Measurements from ENCODE around the gene CNTN4.
A peak's percentile ranks its signal among the peaks of the same experiment; 100 is the strongest.

The CNTN4 gene
- long read RNA-seq, partial matches to known transcripts, result 0 of 1 reads
- long read RNA-seq, other reads (novel, unspliced or antisense), result 1 of 1 reads

DNA sequence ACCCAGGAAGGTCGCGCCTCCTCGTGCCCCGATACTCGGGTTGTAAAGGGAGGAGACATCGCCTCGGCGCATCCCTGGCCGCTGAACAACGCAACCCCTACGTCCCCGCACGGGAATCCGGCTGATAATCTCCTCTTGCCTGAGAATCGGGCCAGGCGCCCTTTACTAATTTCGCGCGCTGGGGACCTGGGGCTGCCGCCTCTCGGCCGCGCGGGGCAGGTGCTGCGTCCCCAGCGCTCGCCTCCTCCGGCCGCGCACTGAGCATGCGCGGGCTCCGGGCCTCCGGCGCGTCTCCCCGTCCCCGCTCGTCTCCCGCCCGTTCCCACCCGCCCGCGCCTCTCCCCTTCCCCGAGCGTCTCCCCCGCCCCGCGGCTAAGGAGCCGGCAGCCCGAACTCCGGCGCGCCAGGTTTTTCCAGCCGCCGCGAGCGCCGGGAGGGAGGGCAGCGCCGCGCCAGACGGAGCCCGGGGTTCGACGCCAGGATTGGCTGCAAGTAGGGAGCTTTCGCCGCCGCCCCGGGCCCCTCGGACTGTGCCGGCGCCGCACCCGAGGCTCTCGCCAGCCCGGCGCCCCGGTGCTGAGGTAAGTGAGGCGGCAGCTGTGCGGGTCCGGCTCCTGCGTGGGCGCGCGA lies at the start of gene CNTN4:
TSS of gene CNTN4 (plus strand) at position 469 of the 630 bp plus-strand sequence.
- peaks cover 25% of the 10 kb centered on the region for H3K27me3 ChIP-seq (ENCODE audit: insufficient read depth, poor library complexity, severe bottlenecking)
- DNase-seq (ENCODE audit: low read depth in 1 of 2, low spot score in 1 of 2), result no peak
- TF ChIP-seq GABPA (IDR thresholded peaks at IDR 0.05; ENCODE audit: low read depth) (no peak), CTCF (IDR thresholded peaks at IDR 0.05; ENCODE audit: insufficient read depth, low read length) (no peak), SPI1 (IDR thresholded peaks at IDR 0.05; ENCODE audit: borderline replicate concordance, low read depth) (no peak), POLR2AphosphoS5 (IDR thresholded peaks at IDR 0.05; ENCODE audit: low read depth) (no peak)
- TF ChIP-seq, protein P1, sequence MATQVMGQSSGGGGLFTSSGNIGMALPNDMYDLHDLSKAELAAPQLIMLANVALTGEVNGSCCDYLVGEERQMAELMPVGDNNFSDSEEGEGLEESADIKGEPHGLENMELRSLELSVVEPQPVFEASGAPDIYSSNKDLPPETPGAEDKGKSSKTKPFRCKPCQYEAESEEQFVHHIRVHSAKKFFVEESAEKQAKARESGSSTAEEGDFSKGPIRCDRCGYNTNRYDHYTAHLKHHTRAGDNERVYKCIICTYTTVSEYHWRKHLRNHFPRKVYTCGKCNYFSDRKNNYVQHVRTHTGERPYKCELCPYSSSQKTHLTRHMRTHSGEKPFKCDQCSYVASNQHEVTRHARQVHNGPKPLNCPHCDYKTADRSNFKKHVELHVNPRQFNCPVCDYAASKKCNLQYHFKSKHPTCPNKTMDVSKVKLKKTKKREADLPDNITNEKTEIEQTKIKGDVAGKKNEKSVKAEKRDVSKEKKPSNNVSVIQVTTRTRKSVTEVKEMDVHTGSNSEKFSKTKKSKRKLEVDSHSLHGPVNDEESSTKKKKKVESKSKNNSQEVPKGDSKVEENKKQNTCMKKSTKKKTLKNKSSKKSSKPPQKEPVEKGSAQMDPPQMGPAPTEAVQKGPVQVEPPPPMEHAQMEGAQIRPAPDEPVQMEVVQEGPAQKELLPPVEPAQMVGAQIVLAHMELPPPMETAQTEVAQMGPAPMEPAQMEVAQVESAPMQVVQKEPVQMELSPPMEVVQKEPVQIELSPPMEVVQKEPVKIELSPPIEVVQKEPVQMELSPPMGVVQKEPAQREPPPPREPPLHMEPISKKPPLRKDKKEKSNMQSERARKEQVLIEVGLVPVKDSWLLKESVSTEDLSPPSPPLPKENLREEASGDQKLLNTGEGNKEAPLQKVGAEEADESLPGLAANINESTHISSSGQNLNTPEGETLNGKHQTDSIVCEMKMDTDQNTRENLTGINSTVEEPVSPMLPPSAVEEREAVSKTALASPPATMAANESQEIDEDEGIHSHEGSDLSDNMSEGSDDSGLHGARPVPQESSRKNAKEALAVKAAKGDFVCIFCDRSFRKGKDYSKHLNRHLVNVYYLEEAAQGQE (IDR thresholded peaks at IDR 0.05; ENCODE audit: insufficient replicate concordance, low read depth), result no peak
- H3K4me3 ChIP-seq (replicated peaks; ENCODE audit: insufficient read depth, low read length), result peak within 1 kb of the TSS; percentile 29
- H3K27ac ChIP-seq (replicated peaks), result no peak within 1 kb of the TSS

DNA sequence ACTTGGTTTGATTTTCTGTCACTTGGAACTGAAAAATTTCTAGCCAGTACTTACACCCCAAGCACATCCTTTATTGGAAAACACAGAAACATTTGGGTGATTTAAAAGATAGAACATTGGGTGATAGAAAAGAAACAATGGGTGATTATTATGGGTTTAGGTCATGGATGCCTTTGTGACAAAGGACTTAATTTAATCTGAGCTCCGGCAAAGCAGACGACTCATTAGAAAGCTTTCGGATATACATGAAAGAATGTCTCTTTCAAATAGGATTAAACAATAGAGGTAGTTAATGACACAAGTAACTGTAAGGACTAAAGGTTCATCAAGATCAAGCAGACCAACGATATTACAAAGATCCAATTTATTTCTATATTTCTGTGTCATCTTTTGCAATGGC lies 37.3 kb upstream of the CNTN4 start:
- H3K27me3 ChIP-seq (ENCODE audit: insufficient read depth, poor library complexity, severe bottlenecking), result no peaks in the 10 kb centered on the region
- DNase-seq (ENCODE audit: low read depth in 1 of 2, low spot score in 1 of 2), result no peak
- H3K27ac ChIP-seq (replicated peaks), result no peak overlapping the region
- no peak overlapping the region for H3K4me3 ChIP-seq (replicated peaks; ENCODE audit: insufficient read depth, low read length)
- TF ChIP-seq SPI1 (IDR thresholded peaks at IDR 0.05; ENCODE audit: borderline replicate concordance, low read depth) (no peak), POLR2AphosphoS5 (IDR thresholded peaks at IDR 0.05; ENCODE audit: low read depth) (no peak), GABPA (IDR thresholded peaks at IDR 0.05; ENCODE audit: low read depth) (no peak), CTCF (IDR thresholded peaks at IDR 0.05; ENCODE audit: insufficient read depth, low read length) (no peak)
- TF ChIP-seq, protein P1 (IDR thresholded peaks at IDR 0.05; ENCODE audit: insufficient replicate concordance, low read depth), result no peak

GRCh38 chr3:2071531-2071930 lies 27.1 kb upstream of the CNTN4 start:
- no peak overlapping the region for H3K27ac ChIP-seq (replicated peaks)
- no peaks in the 10 kb centered on the region for H3K27me3 ChIP-seq (ENCODE audit: insufficient read depth, poor library complexity, severe bottlenecking)
- TF ChIP-seq CTCF (IDR thresholded peaks at IDR 0.05; ENCODE audit: insufficient read depth, low read length), result no peak
- no peak for TF ChIP-seq SPI1 (IDR thresholded peaks at IDR 0.05; ENCODE audit: borderline replicate concordance, low read depth)
- TF ChIP-seq POLR2AphosphoS5 (IDR thresholded peaks at IDR 0.05; ENCODE audit: low read depth), result no peak
- H3K4me3 ChIP-seq (replicated peaks; ENCODE audit: insufficient read depth, low read length), result no peak overlapping the region
- no peak for DNase-seq (ENCODE audit: low read depth in 1 of 2, low spot score in 1 of 2)

- Histone ChIP-seq H3K27ac (replicated peaks) (no peak overlapping the region), H3K4me3 (replicated peaks; ENCODE audit: insufficient read depth, low read length) (no peak overlapping the region), H3K27me3 (ENCODE audit: insufficient read depth, poor library complexity, severe bottlenecking) (no peaks in the 10 kb centered on the region)
- DNase-seq (ENCODE audit: low read depth in 1 of 2, low spot score in 1 of 2), result no peak
- TF ChIP-seq, protein P1 (IDR thresholded peaks at IDR 0.05; ENCODE audit: insufficient replicate concordance, low read depth), result no peak
- TF ChIP-seq SPI1 (IDR thresholded peaks at IDR 0.05; ENCODE audit: borderline replicate concordance, low read depth), result no peak
- no peak for TF ChIP-seq POLR2AphosphoS5 (IDR thresholded peaks at IDR 0.05; ENCODE audit: low read depth)
- TF ChIP-seq CTCF (IDR thresholded peaks at IDR 0.05; ENCODE audit: insufficient read depth, low read length), result no peak
- TF ChIP-seq GABPA (IDR thresholded peaks at IDR 0.05; ENCODE audit: low read depth), result no peak
These were observed 19.8 kb upstream of the CNTN4 start for GRCh38 chr3:2078821-2079220.
